ENCODE measurements around the gene LONP1. TPM values are rescaled to one million over a fixed set of nuclear protein-coding genes. Genes with fewer than 3 reads are reported as not detected.

The LONP1 gene
- polyA plus RNA-seq, 2 of the 4 experiments (the other 2 are of a cell fraction): 42.7 to 68.9 TPM

GRCh38 chr19:5645409-5645808 lies 74.5 kb downstream of the LONP1 start:
- WGBS (ENCODE audit: missing lambda C conversion rate): 94% methylated on average over 5 of the region's 5 CpGs
- Histone ChIP-seq H3K4me1 (0 out of 3 replicates have a peak, but pooled peaks cover 9% of the 10 kb centered on the region), H3K4me3 (no peak overlapping the region), H3K4me2 (no peak overlapping the region), H3K27ac (no peak overlapping the region), H3K9me3 (no peaks in the 10 kb centered on the region)
- ATAC-seq (no peak), DNase-seq (ENCODE audit: low read depth in 1 of 2, low spot score in 1 of 2) (no peak), FAIRE-seq (no peak)
- no peak for TF ChIP-seq JUNB (IDR thresholded peaks at IDR 0.05)
- TF ChIP-seq BHLHE40 (IDR thresholded peaks at IDR 0.05; ENCODE audit: low read depth, low read length): no peak
- no peak for TF ChIP-seq ZSCAN20 (CRISPR knock-in tag; IDR thresholded peaks at IDR 0.05)
- TF ChIP-seq CHD4 (IDR thresholded peaks at IDR 0.05; ENCODE audit: borderline replicate concordance): no peak
- TF ChIP-seq ZNF302 (CRISPR knock-in tag; IDR thresholded peaks at IDR 0.05): no peak
- POLR2A ChIA-PET: no interaction called here
- CTCF ChIA-PET: no interaction called here

DNA sequence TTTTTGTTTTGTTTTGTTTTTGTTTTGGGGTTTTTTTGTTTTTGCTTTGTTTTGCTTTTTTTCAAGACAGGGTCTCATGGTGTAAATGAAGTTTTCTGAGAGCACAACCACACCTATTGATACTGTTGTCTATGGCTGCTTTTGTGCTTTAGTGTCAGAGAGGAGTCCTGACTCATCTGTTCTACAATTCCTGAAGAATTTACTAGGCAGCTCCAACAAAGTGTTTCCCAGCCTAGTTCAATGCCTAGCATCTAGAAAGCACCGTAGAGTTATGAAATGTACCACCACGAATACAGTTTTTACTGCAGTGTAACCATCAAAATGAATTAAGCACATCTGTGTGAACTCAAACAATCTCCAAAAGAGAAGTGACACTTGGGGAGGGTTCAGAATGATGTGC lies 75.9 kb downstream of the LONP1 start:
- no peak for ATAC-seq
- 97% methylated on average over 2 of the region's 2 CpGs for WGBS (ENCODE audit: missing lambda C conversion rate)
- TF ChIP-seq KDM5A (IDR thresholded peaks at IDR 0.05) (no peak), CHD2 (IDR thresholded peaks at IDR 0.05; ENCODE audit: low read length, partially characterized antibody) (no peak), KDM1A (IDR thresholded peaks at IDR 0.05; ENCODE audit: low read depth) (no peak), RARB (CRISPR knock-in tag; IDR thresholded peaks at IDR 0.05) (no peak), BCL3 (IDR thresholded peaks at IDR 0.05) (no peak)
- Histone ChIP-seq H3K4me2 (no peak overlapping the region), H3K4me1 (0 out of 3 replicates have a peak, but pooled peaks cover 9% of the 10 kb centered on the region), H3K9me3 (no peaks in the 10 kb centered on the region), H3K27ac (no peak overlapping the region), H3K4me3 (no peak overlapping the region)
- POLR2A ChIA-PET: no interaction called here
- DNase-seq (ENCODE audit: low read depth in 1 of 2, low spot score in 1 of 2): no peak
- FAIRE-seq: no peak
- CTCF ChIA-PET: no interaction called here

GRCh38 chr19:5643060-5643459 lies 76.9 kb downstream of the LONP1 start:
- no peak overlapping the region for H3K4me3 ChIP-seq
- TF ChIP-seq TP53 (CRISPR knock-in tag; IDR thresholded peaks at IDR 0.05) (no peak), MAFK (IDR thresholded peaks at IDR 0.05; ENCODE audit: partially characterized antibody) (no peak), HOXB13 (CRISPR knock-in tag; IDR thresholded peaks at IDR 0.05; ENCODE audit: low read depth) (no peak), NFE2L2 (conservative IDR thresholded peaks at IDR 0.05; ENCODE audit: low read length) (no peak), FOSL2 (IDR thresholded peaks at IDR 0.05) (no peak), FOSL2 (CRISPR knock-in tag; IDR thresholded peaks at IDR 0.05) (no peak), NPAS2 (CRISPR knock-in tag; IDR thresholded peaks at IDR 0.05; ENCODE audit: borderline replicate concordance) (no peak), KDM1A (IDR thresholded peaks at IDR 0.05; ENCODE audit: low read depth) (no peak)
- TF ChIP-seq, protein P1, sequence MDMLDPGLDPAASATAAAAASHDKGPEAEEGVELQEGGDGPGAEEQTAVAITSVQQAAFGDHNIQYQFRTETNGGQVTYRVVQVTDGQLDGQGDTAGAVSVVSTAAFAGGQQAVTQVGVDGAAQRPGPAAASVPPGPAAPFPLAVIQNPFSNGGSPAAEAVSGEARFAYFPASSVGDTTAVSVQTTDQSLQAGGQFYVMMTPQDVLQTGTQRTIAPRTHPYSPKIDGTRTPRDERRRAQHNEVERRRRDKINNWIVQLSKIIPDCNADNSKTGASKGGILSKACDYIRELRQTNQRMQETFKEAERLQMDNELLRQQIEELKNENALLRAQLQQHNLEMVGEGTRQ (IDR thresholded peaks at IDR 0.05): no peak
- 94% methylated on average over 4 of the region's 4 CpGs for whole genome bisulfite sequencing (ENCODE audit: missing lambda C conversion rate)
- H3K4me2 ChIP-seq: no peak overlapping the region
- ChIA-PET POLR2A (no interaction called here), CTCF (no interaction called here)
- H3K9me3 ChIP-seq: no peaks in the 10 kb centered on the region
- FAIRE-seq (no peak), ATAC-seq (no peak), DNase-seq (ENCODE audit: low read depth in 1 of 2, low spot score in 1 of 2) (no peak)
- 0 out of 3 replicates have a peak, but pooled peaks cover 9% of the 10 kb centered on the region for H3K4me1 ChIP-seq
- no peak overlapping the region for H3K27ac ChIP-seq

- FAIRE-seq (no peak), DNase-seq (ENCODE audit: low read depth in 1 of 2, low spot score in 1 of 2) (no peak), ATAC-seq (no peak)
- Histone ChIP-seq H3K27ac (no peak overlapping the region), H3K9me3 (no peaks in the 10 kb centered on the region), H3K4me3 (no peak overlapping the region), H3K4me1 (0 out of 3 replicates have a peak, but pooled peaks cover 9% of the 10 kb centered on the region), H3K4me2 (no peak overlapping the region)
- ChIA-PET POLR2A (no interaction called here), CTCF (interaction anchor here (0.9 to 1.4 kb wide), 2 partner anchors 13 to 20 kb away, joined by 3 to 4 read pairs; no protein-coding TSS in a partner anchor)
- WGBS (ENCODE audit: missing lambda C conversion rate): 76% methylated on average over 2 of the region's 2 CpGs
- no peak for TF ChIP-seq TFCP2L1 (CRISPR knock-in tag; IDR thresholded peaks at IDR 0.05)
- no peak for TF ChIP-seq SREBF2 (IDR thresholded peaks at IDR 0.05)
- no peak for TF ChIP-seq FOXS1 (CRISPR knock-in tag; IDR thresholded peaks at IDR 0.05)
- TF ChIP-seq FOSB (CRISPR knock-in tag; IDR thresholded peaks at IDR 0.05): no peak
- no peak for TF ChIP-seq NPAS2 (CRISPR knock-in tag; IDR thresholded peaks at IDR 0.05; ENCODE audit: borderline replicate concordance)
- TF ChIP-seq, protein P2, sequence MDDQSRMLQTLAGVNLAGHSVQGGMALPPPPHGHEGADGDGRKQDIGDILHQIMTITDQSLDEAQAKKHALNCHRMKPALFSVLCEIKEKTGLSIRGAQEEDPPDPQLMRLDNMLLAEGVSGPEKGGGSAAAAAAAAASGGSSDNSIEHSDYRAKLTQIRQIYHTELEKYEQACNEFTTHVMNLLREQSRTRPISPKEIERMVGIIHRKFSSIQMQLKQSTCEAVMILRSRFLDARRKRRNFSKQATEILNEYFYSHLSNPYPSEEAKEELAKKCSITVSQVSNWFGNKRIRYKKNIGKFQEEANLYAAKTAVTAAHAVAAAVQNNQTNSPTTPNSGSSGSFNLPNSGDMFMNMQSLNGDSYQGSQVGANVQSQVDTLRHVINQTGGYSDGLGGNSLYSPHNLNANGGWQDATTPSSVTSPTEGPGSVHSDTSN (IDR thresholded peaks at IDR 0.05): no peak
- TF ChIP-seq CEBPB (IDR thresholded peaks at IDR 0.05): peak in 1 of 2 experiments; percentile 42; a peak in 2 of 4 replicates
- no peak for TF ChIP-seq ZNF302 (CRISPR knock-in tag; IDR thresholded peaks at IDR 0.05)
Observed at GRCh38 chr19:5642204-5642603, 77.7 kb downstream of the LONP1 start.

All from A549 (cell line).